ENCODE data around the gene PGM1. TPM values are rescaled to one million over a fixed set of nuclear protein-coding genes. Genes with fewer than 3 reads are reported as not detected.

The PGM1 gene
- total and polyA plus RNA-seq, 2 of the 4 experiments (the other 2 are of a cell fraction): 42.6 to 94.5 TPM

DNA sequence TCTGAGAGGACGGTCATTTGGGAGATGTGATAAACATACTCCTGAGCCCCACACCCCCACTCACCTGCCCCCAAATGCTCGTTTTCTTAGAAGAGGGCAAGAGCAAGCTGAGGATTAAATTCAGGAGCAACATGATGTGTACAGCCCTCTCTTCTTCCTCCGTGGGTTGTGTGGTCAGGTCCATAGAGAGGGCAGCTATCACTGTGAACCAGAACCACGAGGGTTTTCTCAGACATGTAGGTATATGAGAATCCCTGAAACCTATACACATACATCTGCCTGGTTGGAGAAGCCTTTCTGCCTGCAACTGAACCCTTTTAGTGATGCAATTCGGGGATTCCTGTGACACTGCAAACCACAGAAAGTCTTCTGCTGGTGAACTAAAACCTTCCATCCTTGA lies 38.9 kb downstream of the PGM1 start:
- Histone ChIP-seq H3K27ac (ENCODE audit: insufficient read depth, low read length) (no peak overlapping the region), H3K23ac (ENCODE audit: low read depth, low read length) (no peak overlapping the region), H3K4me1 (ENCODE audit: control insufficient read depth, insufficient read depth, low read length) (peaks cover 8% of the 10 kb centered on the region), H3K79me1 (ENCODE audit: low read depth in 1 of 2, low read length in 2 of 2) (peaks cover 0 to 9% of the 10 kb centered on the region in 2 experiments; a peak in 2 of 4 replicates), H3K56ac (ENCODE audit: extremely low read depth, insufficient read depth, low read length) (no peak overlapping the region), H3K36me3 (ENCODE audit: control insufficient read depth, insufficient read depth, low read length) (peaks cover 25% of the 10 kb centered on the region), H4K5ac (ENCODE audit: low read depth, low read length) (no peak overlapping the region), H4K20me1 (ENCODE audit: insufficient read depth, low read length) (no peaks in the 10 kb centered on the region), H3K4me3 (ENCODE audit: insufficient read depth, low read depth, low read length) (no peak overlapping the region), H3K27me3 (ENCODE audit: control insufficient read depth, insufficient read depth, low read length) (no peaks in the 10 kb centered on the region), H2AK9ac (replicated peaks; ENCODE audit: low read depth, low read length, poor library complexity) (no peak overlapping the region), H2BK15ac (ENCODE audit: low read depth, low read length) (no peak overlapping the region), H3K4ac (ENCODE audit: low read depth, low read length) (no peak overlapping the region), H3K9me3 (ENCODE audit: control insufficient read depth, insufficient read depth, low read length) (no peaks in the 10 kb centered on the region), H2AFZ (replicated peaks; ENCODE audit: low read length, poor library complexity) (no peak overlapping the region), H3K9ac (ENCODE audit: low read depth, low read length) (no peak overlapping the region), H2BK120ac (ENCODE audit: low read depth, low read length) (no peak overlapping the region), H2BK5ac (ENCODE audit: low read depth, low read length, poor library complexity, severe bottlenecking) (no peak overlapping the region), H3K9me1 (ENCODE audit: insufficient read depth, low read length) (peaks cover 7% of the 10 kb centered on the region), H4K8ac (ENCODE audit: low read depth in 2 of 2, low read length in 2 of 2) (no peak overlapping the region), H3K18ac (ENCODE audit: low read depth, low read length) (no peak overlapping the region), H2BK20ac (ENCODE audit: low read depth, low read length) (no peak overlapping the region), H3K4me2 (ENCODE audit: low read depth, low read length) (no peak overlapping the region), H4K91ac (ENCODE audit: insufficient read depth, low read depth, low read length) (no peak overlapping the region), H2AK5ac (ENCODE audit: low read depth, low read length) (no peak overlapping the region), H3K14ac (replicated peaks; ENCODE audit: low read depth, low read length) (no peak overlapping the region)
- no CpG with 5 or more reads among the region's 5 CpGs for WGBS, 2 experiments (ENCODE audit: extremely low coverage in 2 of 2, insufficient read length in 1 of 2)
- TF ChIP-seq RAD21 (IDR thresholded peaks at IDR 0.05; ENCODE audit: low read length) (no peak), NFE2L2 (IDR thresholded peaks at IDR 0.05; ENCODE audit: low read depth, low read length) (no peak), BHLHE40 (IDR thresholded peaks at IDR 0.05; ENCODE audit: low read depth, low read length) (no peak)
- TF ChIP-seq, protein P1, sequence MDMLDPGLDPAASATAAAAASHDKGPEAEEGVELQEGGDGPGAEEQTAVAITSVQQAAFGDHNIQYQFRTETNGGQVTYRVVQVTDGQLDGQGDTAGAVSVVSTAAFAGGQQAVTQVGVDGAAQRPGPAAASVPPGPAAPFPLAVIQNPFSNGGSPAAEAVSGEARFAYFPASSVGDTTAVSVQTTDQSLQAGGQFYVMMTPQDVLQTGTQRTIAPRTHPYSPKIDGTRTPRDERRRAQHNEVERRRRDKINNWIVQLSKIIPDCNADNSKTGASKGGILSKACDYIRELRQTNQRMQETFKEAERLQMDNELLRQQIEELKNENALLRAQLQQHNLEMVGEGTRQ (IDR thresholded peaks at IDR 0.05; ENCODE audit: low read depth, low read length): no peak
- in situ Hi-C loops (cut with MboI; ENCODE audit: low sequenced_read_pairs) (no loop called here), dilution Hi-C loops (cut with HindIII; ENCODE audit: low sequenced_read_pairs, unreplicated experiment) (no loop called here), intact Hi-C loops (cut with micrococcal nuclease) (no loop called here)
- DNase-seq (no peak), ATAC-seq (ENCODE audit: low read depth) (no peak)
- BruUV-seq (replicated peaks): no TSS peak
- ChIA-PET CTCF (no interaction called here), POLR2A (ENCODE audit: unreplicated experiment) (no interaction called here)

All from IMR-90 (cell line).